OCI-LY1 (cell line): ENCODE results near the gene HAPSTR1.

Experiments used
- EZH2 ChIP-seq: fragments of 200-600 bp; sonication (generic), shearing (Covaris generic); IDR thresholded peaks from 2 replicates; pipeline ENCODE4 v1.8.0; 2017; ENCODE audit warnings: borderline replicate concordance, mixed run types, mild to moderate bottlenecking, antibody characterized with exemption, low read length, moderate library complexity, mixed read lengths
- TF ChIP-seq, protein P1 (sequence below): fragments of 200-600 bp; sonication (generic), shearing (Covaris generic); IDR thresholded peaks from 2 replicates; pipeline ENCODE4 v1.5.1; 2017; ENCODE audit warnings: mild to moderate bottlenecking, antibody characterized with exemption, low read length, moderate library complexity, mixed read lengths

- TF ChIP-seq, protein P1, sequence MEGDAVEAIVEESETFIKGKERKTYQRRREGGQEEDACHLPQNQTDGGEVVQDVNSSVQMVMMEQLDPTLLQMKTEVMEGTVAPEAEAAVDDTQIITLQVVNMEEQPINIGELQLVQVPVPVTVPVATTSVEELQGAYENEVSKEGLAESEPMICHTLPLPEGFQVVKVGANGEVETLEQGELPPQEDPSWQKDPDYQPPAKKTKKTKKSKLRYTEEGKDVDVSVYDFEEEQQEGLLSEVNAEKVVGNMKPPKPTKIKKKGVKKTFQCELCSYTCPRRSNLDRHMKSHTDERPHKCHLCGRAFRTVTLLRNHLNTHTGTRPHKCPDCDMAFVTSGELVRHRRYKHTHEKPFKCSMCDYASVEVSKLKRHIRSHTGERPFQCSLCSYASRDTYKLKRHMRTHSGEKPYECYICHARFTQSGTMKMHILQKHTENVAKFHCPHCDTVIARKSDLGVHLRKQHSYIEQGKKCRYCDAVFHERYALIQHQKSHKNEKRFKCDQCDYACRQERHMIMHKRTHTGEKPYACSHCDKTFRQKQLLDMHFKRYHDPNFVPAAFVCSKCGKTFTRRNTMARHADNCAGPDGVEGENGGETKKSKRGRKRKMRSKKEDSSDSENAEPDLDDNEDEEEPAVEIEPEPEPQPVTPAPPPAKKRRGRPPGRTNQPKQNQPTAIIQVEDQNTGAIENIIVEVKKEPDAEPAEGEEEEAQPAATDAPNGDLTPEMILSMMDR, result no peak
- no peak for TF ChIP-seq EZH2
Measured at GRCh38 chr16:9056061-9056460, 35.4 kb upstream of the HAPSTR1 start.
